GM12873 (cell line): ENCODE results near the gene SPDYE1.

Source experiments
- CTCF ChIP-seq: IDR thresholded peaks from 2 replicates; pipeline ENCODE4 v1.5.1; 2012; ENCODE audit warnings: low read depth, mild to moderate bottlenecking, moderate library complexity, low read length, control low read depth; ENCODE audit not compliant: insufficient read depth; ENCODE audit errors: missing control alignments

SPDYE1 gene

GRCh38 chr7:44051611-44052220 is 54.0 kb downstream of the SPDYE1 start:
- TF ChIP-seq CTCF = no peak

- no peak for TF ChIP-seq CTCF
Measured at GRCh38 chr7:44052771-44053365, 55.2 kb downstream of the SPDYE1 start.

- no peak for TF ChIP-seq CTCF
Measured at GRCh38 chr7:44056681-44057080, 59.0 kb downstream of the SPDYE1 start.

- TF ChIP-seq CTCF = no peak
Measured at GRCh38 chr7:44057181-44057848, 59.6 kb downstream of the SPDYE1 start.

GRCh38 chr7:44057849-44058758 is 60.4 kb downstream of the SPDYE1 start:
- TF ChIP-seq CTCF = no peak

GRCh38 chr7:44058759-44059218 is 61.1 kb downstream of the SPDYE1 start:
- TF ChIP-seq CTCF = no peak
